Measurements from ENCODE around the gene KDM5B.
"Not testable (repeated sequence)": the region's sequence is repeated elsewhere in the genome, so short reads cannot be mapped to it uniquely, and the experiment has no call there.

KDM5B gene

DNA sequence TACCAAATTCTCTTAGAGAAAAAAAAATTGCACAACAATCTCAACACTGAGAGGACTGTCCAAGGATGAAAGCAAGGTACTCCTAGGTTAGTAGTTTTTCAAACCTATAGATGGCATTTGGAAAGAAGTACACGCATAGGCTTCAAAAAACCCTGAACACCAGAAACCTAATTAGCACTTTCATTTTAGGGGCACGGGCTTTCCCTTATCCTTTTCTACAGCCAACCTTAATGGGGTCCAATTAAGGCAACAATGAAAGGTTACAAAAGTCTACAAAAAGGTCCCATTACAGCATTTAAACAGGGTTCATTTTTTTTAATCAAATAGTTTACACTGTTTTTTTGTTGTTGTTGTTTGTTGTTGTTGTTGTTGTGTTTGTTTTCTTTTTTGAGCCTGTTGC is 6.2 kb downstream of the KDM5B start:
- TF ChIP-seq POLR2AphosphoS5 (IDR thresholded peaks at IDR 0.05; ENCODE audit: low read depth, low read length): no peak
- TF ChIP-seq TAF1 (IDR thresholded peaks at IDR 0.05; ENCODE audit: borderline replicate concordance, low read depth, low read length): no peak
- FAIRE-seq: no peak
- no peak for DNase-seq (ENCODE audit: insufficient read length)

DNA sequence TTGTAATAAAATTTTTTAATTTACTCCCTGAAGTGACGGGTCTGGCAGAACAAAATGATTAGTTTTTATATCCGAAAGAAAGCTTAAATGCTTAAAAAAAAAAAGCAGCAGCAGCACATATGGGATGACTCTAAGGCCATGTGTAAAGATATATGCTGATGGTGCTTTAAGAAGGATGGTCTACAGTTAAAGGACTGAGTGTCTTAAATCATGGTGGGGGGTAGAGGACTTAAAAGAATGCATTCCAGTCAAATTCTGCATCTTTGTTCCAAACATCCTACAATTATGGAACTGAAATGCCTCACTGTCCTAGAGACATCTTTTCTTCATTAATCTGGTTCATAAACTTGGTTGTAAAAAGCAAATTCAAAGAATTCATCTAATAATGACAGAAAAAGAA is 7.0 kb downstream of the KDM5B start:
- no peak for TF ChIP-seq POLR2A (IDR thresholded peaks at IDR 0.05; ENCODE audit: low read depth, low read length)
- TF ChIP-seq POLR2AphosphoS5 (IDR thresholded peaks at IDR 0.05; ENCODE audit: low read depth, low read length): no peak
- TF ChIP-seq TAF1 (IDR thresholded peaks at IDR 0.05; ENCODE audit: borderline replicate concordance, low read depth, low read length): no peak
- FAIRE-seq (no peak), DNase-seq (ENCODE audit: insufficient read length) (no peak)

DNA sequence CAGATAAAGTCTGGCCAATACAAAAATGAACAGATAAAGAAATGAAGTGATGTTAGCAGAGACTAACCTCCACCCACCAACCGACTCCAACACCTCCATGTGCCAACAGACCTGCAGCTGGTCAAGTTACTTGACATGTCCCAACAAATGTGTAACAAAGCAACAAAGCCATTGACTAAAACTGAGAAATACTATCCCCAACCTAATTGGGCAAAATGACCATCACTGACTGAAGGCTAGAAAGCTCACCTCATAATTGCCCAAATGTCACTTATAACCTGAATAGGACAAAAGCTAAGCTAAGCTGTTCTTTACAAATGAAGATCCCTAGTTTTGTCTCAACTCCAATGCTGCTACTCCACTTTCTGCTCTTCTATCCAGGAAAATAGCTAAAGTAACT is 7.5 kb downstream of the KDM5B start:
- no peak for DNase-seq (ENCODE audit: insufficient read length)
- FAIRE-seq: no peak
- TF ChIP-seq POLR2AphosphoS5 (IDR thresholded peaks at IDR 0.05; ENCODE audit: low read depth, low read length) (no peak), TAF1 (IDR thresholded peaks at IDR 0.05; ENCODE audit: borderline replicate concordance, low read depth, low read length) (no peak), POLR2A (IDR thresholded peaks at IDR 0.05; ENCODE audit: low read depth, low read length) (no peak)

DNA sequence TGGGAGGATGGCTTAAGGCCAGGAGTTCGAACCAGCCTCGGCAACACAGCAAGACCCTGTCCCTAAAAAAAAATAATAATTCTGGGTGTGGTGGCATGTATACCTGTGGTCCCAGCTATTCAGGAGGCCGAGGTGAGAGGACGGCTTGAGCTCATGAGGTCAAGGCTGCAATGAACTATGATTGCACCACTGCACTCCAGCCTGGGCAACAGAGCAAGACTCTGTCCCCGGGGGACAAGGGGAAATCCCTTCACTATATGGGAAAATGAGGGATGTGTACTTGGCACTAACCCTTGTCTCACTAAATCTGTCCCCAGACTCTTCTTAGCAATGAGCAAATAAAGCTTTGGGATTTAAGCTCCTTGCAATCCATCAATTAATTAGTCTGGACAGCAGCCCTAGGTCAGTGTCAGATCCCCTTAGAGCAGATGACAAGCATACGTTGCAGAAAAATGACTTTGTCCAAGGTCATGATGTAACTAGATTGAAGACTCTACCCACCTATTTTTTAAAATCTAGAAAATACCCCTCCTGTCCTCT is 9.4 kb downstream of the KDM5B start:
- FAIRE-seq (no peak), DNase-seq (ENCODE audit: insufficient read length) (no peak)
- TF ChIP-seq POLR2A (IDR thresholded peaks at IDR 0.05; ENCODE audit: low read depth, low read length) (no peak), POLR2AphosphoS5 (IDR thresholded peaks at IDR 0.05; ENCODE audit: low read depth, low read length) (no peak), TAF1 (IDR thresholded peaks at IDR 0.05; ENCODE audit: borderline replicate concordance, low read depth, low read length) (no peak)

DNA sequence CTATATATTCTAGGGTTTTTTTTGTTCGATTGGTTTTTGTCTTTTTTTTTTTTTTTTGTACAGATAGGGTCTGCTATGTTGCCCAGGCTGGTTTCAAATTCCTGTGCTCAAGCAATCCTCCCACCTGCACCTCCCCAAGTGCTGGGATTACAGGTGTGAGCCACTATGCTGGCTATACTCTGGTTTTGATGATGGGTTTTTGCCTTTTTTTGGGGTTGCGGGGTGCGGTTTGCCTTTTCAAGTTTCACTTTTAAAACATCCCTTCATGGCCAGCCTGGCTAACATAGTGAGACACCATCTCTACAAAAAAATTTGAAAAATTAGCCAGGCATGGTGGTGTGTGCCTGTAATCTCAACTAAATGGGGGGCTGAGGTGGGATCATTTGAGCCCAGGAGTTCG is 10.0 kb downstream of the KDM5B start:
- FAIRE-seq (no peak), DNase-seq (ENCODE audit: insufficient read length) (no peak)
- no peak for TF ChIP-seq POLR2AphosphoS5 (IDR thresholded peaks at IDR 0.05; ENCODE audit: low read depth, low read length)
- TF ChIP-seq POLR2A (IDR thresholded peaks at IDR 0.05; ENCODE audit: low read depth, low read length): no peak
- TF ChIP-seq TAF1 (IDR thresholded peaks at IDR 0.05; ENCODE audit: borderline replicate concordance, low read depth, low read length): no peak

DNA sequence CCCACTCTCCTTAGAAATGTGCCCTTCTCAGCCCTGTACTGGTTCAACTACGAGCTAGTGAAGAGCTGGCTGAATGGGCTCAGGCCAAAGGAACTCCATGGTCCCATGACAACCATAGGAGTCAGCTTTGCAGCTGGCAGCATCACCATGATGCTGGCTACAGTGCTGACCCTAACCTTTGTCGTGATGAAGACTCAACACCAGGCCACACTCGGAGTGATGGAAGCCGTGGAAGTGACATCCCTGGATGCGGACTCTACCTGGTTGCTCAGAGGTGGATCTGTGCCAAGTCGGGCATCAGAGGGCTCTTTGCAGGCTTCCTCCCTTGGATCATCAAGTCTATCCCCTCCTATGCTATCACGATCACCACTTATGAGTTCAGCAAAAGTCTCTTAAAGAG is 11.6 kb downstream of the KDM5B start:
- DNase-seq (ENCODE audit: insufficient read length) (no peak), FAIRE-seq (no peak)
- TF ChIP-seq TAF1 (IDR thresholded peaks at IDR 0.05; ENCODE audit: borderline replicate concordance, low read depth, low read length): no peak
- TF ChIP-seq POLR2AphosphoS5 (IDR thresholded peaks at IDR 0.05; ENCODE audit: low read depth, low read length): no peak
- TF ChIP-seq POLR2A (IDR thresholded peaks at IDR 0.05; ENCODE audit: low read depth, low read length): no peak

DNA sequence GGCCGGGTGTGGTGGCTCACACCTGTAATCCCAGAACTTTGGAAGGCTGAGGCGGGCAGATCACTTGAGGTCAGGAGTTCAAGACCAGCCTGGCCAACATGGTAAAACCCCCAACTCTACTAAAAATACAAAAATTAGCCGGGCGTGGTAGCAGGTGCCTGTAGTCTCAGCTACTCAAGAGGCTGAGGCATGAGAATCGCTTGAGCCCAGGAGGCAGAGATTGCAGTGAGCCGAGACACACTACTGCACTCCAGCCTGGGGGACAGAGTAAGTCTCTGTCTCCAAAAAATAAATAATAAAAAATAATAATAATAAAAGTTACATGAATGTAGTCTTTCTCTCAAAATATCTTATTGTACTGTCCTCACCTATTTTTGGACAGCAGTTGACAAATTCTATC is 13.3 kb downstream of the KDM5B start:
- FAIRE-seq; DNase-seq (ENCODE audit: insufficient read length): not testable (repeated sequence)

DNA sequence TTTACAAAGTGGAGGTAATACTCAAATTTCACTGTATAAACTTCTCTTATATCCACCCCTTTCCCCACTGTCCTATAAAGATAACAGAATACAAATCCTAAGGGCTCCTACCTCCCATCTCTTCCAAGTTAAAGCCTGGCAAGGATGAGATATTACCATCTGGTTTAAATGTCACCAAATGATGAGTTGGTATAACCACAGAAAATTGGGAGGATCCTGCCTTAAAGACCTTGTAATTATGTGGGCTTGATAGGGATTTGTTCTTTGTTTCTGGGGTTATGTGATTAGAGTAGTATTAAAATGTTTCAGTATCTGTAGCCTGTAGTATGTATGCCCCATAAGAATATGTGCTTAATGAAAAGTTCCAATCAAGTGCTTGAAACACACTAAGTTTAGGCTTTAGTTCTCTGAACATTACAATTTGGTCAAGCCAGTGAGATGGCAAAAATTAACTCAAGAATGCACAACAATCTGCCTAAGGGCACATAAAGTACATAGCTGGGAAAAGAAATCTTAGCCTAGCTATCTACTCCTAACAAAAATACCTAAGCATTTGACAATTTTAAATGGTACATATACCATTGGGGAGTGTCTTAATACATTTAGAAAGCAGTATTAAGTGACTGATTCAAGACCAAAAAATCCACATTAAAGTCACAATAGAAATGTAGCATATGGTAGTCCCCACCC is 14.0 kb downstream of the KDM5B start:
- no peak for FAIRE-seq
- TF ChIP-seq TAF1 (IDR thresholded peaks at IDR 0.05; ENCODE audit: borderline replicate concordance, low read depth, low read length) (no peak), POLR2AphosphoS5 (IDR thresholded peaks at IDR 0.05; ENCODE audit: low read depth, low read length) (no peak), POLR2A (IDR thresholded peaks at IDR 0.05; ENCODE audit: low read depth, low read length) (no peak)
- no peak for DNase-seq (ENCODE audit: insufficient read length)

DNA sequence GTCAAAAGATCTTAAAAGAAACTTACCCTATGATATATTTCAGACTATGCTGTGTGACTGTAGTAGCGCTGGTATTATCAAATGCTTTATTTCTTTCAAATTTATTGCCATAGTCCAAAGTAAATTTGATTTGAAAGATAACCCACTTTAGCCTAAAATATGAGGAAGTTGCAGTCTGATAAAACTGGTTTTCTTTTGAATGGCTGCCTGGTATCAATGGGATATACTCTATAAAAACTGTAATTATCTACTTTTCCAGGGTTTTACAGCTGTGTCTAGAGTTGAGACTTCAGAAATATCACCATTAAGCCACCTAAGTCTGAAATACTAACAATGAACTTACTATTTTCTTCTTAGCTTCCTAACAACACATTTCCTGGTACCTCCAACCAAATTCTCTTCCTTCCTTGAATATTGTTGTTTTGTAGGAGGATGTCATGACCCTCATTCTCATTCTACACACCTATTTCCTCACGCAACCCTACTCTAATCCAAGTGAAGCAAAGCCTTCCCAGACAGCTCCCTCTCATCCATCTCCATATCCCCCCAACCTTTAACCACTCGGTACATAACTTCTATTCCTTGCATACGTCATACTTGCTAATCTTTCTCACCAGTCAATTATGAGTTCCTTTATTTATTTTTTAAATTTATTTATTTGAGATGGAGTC is 17.0 kb downstream of the KDM5B start:
- no peak for TF ChIP-seq POLR2A (IDR thresholded peaks at IDR 0.05; ENCODE audit: low read depth, low read length)
- TF ChIP-seq TAF1 (IDR thresholded peaks at IDR 0.05; ENCODE audit: borderline replicate concordance, low read depth, low read length): no peak
- TF ChIP-seq POLR2AphosphoS5 (IDR thresholded peaks at IDR 0.05; ENCODE audit: low read depth, low read length): no peak
- FAIRE-seq: peak; percentile 21
- DNase-seq (ENCODE audit: insufficient read length): no peak

DNA sequence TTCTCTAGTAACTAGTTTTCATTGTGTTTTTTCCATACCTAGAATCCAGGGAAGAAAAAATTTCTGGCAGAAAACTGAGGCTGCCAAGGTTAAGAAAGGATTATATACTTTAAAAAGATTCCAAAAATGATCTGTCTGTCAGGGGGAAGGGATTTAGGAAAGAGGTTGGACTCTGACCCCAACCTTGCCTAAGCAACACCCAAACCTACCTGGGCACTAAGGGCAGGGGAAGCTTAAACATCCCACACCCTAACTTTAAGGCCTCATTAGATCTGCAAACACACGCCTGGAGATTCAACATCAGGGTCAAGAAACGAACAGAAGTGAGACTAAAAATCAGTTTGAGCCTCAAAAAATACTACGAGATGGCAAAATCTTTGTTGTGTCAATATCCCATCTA is 19.4 kb downstream of the KDM5B start:
- TF ChIP-seq TAF1 (IDR thresholded peaks at IDR 0.05; ENCODE audit: borderline replicate concordance, low read depth, low read length) (no peak), POLR2A (IDR thresholded peaks at IDR 0.05; ENCODE audit: low read depth, low read length) (no peak), POLR2AphosphoS5 (IDR thresholded peaks at IDR 0.05; ENCODE audit: low read depth, low read length) (no peak)

DNA sequence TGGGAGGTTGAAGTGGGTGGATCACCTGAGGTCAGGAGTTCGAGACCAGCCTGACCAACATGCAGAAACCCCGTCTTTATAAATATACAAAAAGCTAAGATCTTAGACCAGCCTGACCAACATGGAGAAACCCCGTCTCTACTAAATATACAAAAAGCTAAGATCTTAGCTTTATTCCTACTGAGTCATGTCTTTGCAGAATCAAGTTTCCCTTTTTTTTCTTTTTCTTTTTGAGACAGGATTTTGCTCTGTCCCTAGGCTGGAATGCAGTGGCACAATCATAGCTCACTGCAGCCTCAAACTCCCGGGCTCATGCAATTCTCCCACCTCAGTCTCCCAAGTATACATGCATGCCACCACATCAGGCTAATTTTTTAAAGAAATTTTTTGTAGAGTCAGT is 21.4 kb downstream of the KDM5B start:
- no peak for TF ChIP-seq POLR2A (IDR thresholded peaks at IDR 0.05; ENCODE audit: low read depth, low read length)
- no peak for TF ChIP-seq POLR2AphosphoS5 (IDR thresholded peaks at IDR 0.05; ENCODE audit: low read depth, low read length)
- no peak for TF ChIP-seq TAF1 (IDR thresholded peaks at IDR 0.05; ENCODE audit: borderline replicate concordance, low read depth, low read length)
- FAIRE-seq (no peak), DNase-seq (ENCODE audit: insufficient read length) (no peak)

More for the DNA sequence above, 19.4 kb downstream of the KDM5B start:
- no peak for DNase-seq (ENCODE audit: insufficient read length)
- no peak for FAIRE-seq

DNA sequence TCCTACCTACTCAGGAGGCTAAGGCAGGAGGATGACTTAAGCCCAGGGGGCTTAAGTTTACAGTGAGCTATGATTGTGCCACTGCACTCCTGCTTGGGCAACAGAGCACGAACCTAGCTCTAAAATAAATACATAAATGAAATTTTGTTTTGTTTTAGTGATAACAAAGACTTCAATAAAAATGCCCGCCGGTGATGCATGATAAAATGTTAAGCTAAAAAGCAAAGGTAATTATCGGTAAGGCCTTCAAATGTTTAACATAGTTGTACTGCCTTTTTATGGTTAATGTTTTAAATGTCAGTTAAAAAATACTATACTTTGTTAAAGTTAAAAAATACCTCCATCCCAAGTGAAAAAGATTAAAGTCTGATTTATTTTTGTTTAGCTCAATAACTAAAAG is 27.0 kb downstream of the KDM5B start:
- FAIRE-seq (no peak), DNase-seq (ENCODE audit: insufficient read length) (no peak)
- TF ChIP-seq TAF1 (IDR thresholded peaks at IDR 0.05; ENCODE audit: borderline replicate concordance, low read depth, low read length): no peak
- TF ChIP-seq POLR2AphosphoS5 (IDR thresholded peaks at IDR 0.05; ENCODE audit: low read depth, low read length): no peak
- TF ChIP-seq POLR2A (IDR thresholded peaks at IDR 0.05; ENCODE audit: low read depth, low read length): no peak

Measured in GM12892 (cell line).